Measurements from ENCODE around the gene NFYC.

Gene NFYC

DNA sequence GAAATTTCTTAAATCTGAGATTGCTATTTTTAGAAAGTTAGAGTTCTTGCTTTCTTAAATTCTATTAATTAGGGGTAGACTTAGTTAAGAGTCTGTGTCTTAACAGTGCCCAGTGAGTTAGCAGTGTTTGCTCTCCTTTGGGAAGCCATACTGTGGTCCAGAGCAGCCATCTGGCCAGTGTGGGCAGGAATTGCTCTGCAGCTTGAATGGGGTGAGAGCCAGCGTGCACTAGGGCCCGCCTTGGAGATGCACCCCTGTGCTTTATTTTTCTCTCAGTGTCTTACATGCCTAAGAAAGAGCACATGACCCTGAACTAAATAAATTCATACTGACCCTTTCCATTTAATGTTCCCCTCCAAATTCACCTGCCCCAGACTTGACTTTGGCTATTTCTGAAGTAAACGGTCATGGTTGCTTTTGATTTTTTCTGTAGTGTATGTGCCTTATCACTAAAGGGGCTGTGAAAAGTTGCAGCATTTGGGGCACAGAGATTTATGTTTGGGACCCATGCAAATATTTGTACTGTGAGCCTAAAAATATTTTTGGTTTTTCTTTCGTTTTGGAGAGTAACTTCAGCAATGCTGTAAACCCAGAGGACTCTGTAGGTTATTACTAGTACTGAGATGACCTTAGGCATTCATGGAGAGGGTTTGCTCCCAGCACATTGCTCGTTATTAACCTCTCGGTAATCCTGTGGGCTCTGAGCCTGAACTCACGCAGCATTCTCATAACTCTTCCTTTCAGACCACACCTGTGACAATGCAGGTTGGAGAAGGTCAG, 70.8 kb downstream of the NFYC start:
- DNase-seq: no peak

DNA sequence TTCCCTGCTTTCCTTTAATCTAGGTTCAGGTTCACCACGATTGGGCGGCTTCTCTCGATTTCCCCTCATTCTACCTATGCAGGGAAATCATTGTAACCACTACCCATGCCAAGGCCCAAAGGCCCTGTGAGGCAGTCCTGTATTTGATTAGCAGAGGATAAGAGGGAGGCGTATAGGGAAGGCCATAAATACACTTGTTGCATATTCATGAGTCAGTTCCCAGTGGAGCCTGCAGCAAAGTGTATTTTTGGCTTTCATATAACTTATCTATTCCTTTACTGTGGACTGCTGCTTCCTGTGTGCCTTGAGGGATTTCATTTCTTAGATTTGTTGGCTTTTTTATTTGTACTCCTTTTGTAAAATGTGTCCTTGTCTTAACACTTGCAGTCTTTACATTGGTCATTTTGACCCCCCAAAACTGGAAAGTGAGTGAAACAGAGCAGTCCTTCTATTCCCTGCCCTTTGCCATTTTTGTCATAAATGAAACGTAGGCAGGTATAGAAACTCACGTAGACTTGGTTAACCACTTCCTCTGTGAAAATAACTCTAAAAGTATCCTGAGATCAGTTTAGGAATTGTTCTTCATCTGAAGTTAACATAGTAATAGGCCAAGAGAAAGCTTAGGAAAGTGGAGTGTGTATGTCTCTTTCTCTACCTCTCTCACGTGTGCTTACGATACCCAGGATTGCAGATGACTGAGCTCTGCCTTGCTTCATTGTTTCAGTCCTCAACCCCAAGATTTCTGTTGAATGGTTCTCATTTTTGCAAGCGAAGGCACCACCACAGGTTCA, 72.4 kb downstream of the NFYC start:
- no peak for DNase-seq

DNA sequence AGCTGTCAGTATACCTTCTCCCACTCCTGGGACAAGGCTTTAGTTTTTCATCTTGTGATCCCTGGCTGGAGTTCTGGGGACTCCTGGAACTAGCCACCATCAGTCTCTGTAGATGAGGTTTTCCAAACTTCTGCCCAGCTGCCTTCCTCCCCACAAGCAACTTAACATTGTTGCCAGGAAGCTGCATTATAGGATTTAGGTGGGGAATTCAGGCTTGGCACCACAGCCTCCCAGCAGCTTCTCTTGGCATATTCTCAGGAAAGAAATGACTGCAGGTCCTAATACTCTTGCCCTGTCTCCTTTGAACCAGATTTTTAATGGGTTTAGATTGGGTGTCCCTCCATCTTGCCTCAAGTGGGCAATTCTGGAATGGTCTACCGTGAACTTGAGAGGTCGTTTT, 73.5 kb downstream of the NFYC start:
- no peak for DNase-seq

- DNase-seq: no peak
Observed at GRCh38 chr1:40766017-40766416, 74.5 kb downstream of the NFYC start.

DNA sequence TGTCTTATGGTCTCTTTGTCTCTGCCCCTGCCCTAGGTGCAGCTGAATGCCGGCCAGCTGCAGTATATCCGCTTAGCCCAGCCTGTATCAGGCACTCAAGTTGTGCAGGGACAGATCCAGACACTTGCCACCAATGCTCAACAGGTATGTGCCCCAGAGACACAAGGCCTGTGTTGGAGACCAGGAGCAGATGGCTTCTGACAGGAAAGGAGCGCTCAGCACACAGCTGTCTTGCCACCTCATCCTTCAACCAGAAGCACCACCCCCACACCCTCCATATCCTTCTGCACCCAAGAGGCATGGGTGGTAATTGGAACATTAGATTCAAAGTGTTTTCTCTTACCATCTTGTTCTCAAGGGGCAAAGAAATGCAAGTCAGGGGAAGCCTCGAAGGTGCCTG, 75.1 kb downstream of the NFYC start:
- no peak for DNase-seq

- no peak for DNase-seq
Observed at GRCh38 chr1:40768146-40768990, 76.9 kb downstream of the NFYC start.

DNA sequence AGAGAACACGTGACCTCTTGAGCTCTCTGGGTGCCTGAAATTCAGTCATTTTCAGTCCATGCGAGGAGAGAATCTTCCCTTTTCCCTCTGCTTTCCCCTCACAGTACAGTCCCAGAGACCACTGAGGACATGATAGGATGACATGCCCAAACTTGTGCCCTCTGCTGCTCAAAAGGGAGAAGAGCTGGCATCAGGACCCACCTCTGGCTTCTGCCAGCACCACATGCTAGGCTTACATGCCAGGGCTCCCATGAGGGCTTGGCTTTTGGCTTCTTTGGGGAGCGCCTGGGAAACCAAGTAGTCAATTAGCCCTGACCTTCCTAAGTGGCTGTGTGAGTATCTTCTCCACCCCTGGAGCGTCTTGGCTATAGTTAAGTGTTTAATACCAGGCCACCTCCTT, 78.3 kb downstream of the NFYC start:
- DNase-seq: no peak

GRCh38 chr1:40770296-40771070, 79.0 kb downstream of the NFYC start:
- DNase-seq: peak; percentile 18

DNA sequence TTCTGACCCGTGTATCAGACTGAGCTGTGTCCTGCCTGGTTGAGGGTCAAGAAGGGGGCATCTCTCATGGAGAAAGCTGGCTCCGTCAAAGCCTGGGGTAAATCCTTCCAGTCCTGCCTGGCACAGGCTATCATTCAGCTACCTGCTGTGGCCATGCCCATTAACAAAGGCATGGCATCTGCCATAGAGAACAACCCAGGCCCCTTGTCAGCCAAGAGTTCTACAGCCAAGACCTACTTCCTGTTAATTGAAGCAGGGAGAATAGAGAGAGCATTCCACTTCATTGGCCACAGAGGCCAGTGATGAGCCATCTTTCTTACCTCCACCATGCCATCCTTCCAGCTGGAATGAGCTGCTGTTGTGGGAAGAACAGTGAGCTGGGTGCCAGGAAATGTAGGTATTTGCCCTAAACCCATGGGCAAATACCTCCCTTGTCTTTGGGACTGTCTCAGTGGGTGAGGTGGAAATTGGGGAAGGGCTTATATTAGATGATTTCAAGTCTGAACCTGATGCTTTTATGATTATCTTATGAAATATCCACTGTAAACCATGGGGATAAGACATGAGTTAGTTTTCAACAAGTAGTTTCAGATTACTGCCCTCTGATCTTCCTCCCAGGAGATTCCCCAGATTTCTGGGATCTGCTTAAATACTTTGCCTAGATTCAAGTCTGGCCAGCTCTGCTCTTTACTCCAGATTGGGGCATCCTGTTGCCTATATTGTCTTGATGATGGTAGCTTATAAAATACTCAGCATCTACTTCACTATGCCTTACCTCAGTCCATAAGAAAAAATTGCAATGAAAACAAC, 80.8 kb downstream of the NFYC start:
- no peak for DNase-seq

- no peak for DNase-seq
Observed at GRCh38 chr1:40773748-40774265, 82.3 kb downstream of the NFYC start.

DNA sequence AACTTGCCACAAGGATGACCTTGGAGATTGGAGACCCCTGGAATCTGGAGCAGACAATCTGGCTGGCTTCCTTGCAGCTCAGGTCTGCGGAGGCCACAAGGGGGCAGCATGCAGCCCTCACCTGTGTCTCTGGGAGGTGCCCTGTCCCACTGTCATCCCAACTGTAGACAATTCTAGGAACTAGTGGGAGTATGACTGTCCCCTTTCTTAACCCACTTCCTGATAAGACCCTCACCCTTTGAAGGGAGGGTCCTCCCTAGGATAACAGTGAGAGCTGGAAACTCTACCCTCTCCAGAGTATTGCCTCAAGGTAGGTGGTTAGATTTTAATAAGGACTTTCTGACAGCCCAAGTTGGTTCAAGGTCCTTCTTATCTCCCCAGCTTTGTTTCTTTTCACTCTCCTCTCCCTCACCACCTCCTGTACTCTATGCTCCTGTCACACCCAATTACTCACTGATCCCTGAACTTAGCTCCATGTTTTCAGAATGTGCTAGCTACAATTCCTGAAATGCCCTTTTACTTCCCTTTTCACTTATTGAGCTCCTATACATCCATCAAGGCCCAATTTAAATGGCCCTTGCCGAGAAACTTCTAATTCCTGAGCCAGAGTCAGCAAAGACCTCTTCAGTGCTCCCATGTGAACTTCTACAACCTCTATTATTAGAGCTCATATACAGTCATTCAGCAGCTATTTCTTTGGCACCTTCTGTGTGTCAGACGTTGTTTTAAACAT, 82.9 kb downstream of the NFYC start:
- DNase-seq: no peak

- no peak for DNase-seq
Observed at GRCh38 chr1:40776236-40777072, 85.0 kb downstream of the NFYC start.

GRCh38 chr1:40777224-40777970, 85.9 kb downstream of the NFYC start:
- DNase-seq: no peak

- no peak for DNase-seq
Observed at GRCh38 chr1:40780678-40781607, 89.4 kb downstream of the NFYC start.

DNA sequence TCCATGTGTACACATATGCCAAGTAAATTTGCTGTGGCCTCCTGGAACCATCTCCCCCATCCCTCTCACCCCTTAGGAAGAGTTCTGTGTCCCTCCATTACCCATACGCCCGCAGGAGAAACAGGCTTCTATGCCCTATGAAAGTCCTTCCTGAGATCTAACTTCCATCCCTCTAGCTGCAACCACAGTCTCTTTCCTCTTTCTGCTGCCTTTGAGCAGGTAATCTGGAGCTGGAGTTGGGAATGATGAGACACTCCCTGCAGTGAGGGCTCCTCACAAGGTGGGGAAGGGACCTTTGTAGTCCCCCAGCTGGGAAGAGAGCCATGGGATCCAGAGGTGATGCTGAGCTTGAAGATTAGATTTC, 90.1 kb downstream of the NFYC start:
- DNase-seq: no peak

DNA sequence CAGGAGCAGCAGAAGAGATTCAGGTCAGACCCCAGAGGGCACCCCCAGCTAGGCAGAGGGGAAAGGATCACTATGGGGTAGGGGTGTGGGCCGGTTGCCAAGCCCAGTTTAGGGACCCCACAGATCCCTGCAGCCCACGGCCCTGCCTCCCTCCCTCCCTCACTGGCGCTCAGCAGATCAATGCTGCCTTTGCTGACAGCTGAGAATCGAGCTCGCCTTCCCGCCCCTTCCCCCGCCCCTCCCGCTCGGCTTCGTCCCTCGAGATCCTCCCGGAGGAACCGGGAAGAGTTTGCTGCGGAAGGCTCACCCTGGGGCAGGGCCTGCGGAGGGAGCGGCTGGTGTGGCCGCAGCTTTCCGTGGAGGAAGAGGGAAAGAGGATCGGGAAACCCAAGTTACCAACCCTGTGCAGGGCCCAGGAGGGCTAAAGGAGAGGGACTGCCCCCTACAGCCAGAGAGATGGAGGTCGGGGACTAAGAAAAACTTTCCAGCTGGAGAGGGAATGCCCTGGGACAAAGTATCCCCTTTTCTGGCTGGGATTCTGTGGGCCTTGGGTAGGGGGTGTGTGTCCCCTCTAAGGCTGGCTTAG, 91.0 kb downstream of the NFYC start:
- DNase-seq: no peak

Data from MV-4-11 (cell line).